Heart left ventricle (tissue), 16 donors: ENCODE results near the gene GRP. TPM values are rescaled to one million over a fixed set of nuclear protein-coding genes. Genes with fewer than 3 reads are reported as not detected.

Source experiments
- ATAC-seq, 4 donors: fragments of 200-7000 bp; cut with Tn5 transposase; one replicate each; pipeline ENCODE4 v1.9.1; 2020 to 2022; ENCODE audit warnings: moderate library complexity in 4 of 4, mild to moderate bottlenecking in 3 of 4, moderate number of reproducible peaks in 1 of 4
- DNase-seq, 5 donors: peaks; one replicate each; pipeline ENCODE4 v3.0.0-alpha.2; 2020
- H3K27ac ChIP-seq, 12 donors: fragments of 200-600 bp; sonication (generic) in 4 of 12; one replicate each; pipeline versions ENCODE4 v1.5.0 to v1.8.0; 2016 to 2022; ENCODE audit warnings: mild to moderate bottlenecking in 2 of 12
- H3K27me3 ChIP-seq, 9 donors: fragments of 200-600 bp; sonication (generic) in 2 of 9; one replicate each; pipeline versions ENCODE4 v1.5.1 to v1.8.0; 2016 to 2022; ENCODE audit warnings: mild to moderate bottlenecking in 3 of 9
- H3K36me3 ChIP-seq, 9 donors: fragments of 200-600 bp; sonication (generic) in 2 of 9; one replicate each; pipeline versions ENCODE4 v1.5.0 to v1.8.0; 2018 to 2022; ENCODE audit warnings: mild to moderate bottlenecking in 2 of 9
- H3K4me1 ChIP-seq, 12 donors: fragments of 200-600 bp; sonication (generic) in 4 of 12; one replicate each; pipeline versions ENCODE4 v1.5.0 to v1.8.0; 2016 to 2022; ENCODE audit warnings: mild to moderate bottlenecking in 3 of 12
- H3K4me3 ChIP-seq, 12 donors: fragments of 200-600 bp; sonication (generic) in 4 of 12; one replicate each; pipeline versions ENCODE4 v1.5.0 to v1.8.0; 2017 to 2022; ENCODE audit warnings: mild to moderate bottlenecking in 9 of 12, moderate library complexity in 4 of 12
- H3K9me3 ChIP-seq, 12 donors: fragments of 200-600 bp; sonication (generic) in 4 of 12; one replicate each; pipeline versions ENCODE4 v1.5.0 to v1.8.0; 2016 to 2022; ENCODE audit warnings: mild to moderate bottlenecking in 1 of 12
- POLR2A ChIP-seq, 2 donors: fragments of 450-650 bp; IDR thresholded peaks; one replicate each; pipeline ENCODE4 v1.6.1; 2017; ENCODE audit warnings: antibody characterized with exemption in 2 of 2, mild to moderate bottlenecking in 2 of 2, moderate library complexity in 2 of 2
- WGBS, 4 donors: extraction: QIAGEN DNeasy Blood & Tissue Kit in 2 of 4; methylation state at CpG; one replicate each; pipeline versions ENCODE4 v1.1.5 to v1.1.7; 2013 to 2018; 5-methylcytosine and 5-hydroxymethylcytosine counted together
- intact Hi-C, 10 donors: fragments of 100-400 bp; cut with DNase I; formaldehyde crosslinking; loops; one replicate each; pipeline versions ENCODE4 v1.11.1 to v1.14.2; 2022
- polyA plus RNA-seq, 2 donors: library from polyadenylated mRNA; stranded (reverse); fragments of 200-250 nt; gene quantifications; one replicate each; pipeline ENCODE4 v1.2.3, GENCODE V29; 2013
- total RNA-seq, 9 donors: library from RNA; depleted of rRNA in 2 of 9; stranded (reverse); fragments of >200 nt in 2 of 9; fragmentation: NEBNext Ultra II Directional in 3 of 9; extraction: Animal tissue kit (Norgen Biotek cat#: 25700) in 3 of 9; gene quantifications; one replicate each; pipeline versions ENCODE4 v1.1.0 to v1.2.4, GENCODE V29; 2016 to 2023
- TF ChIP-seq, protein P1 (sequence below), 12 donors: fragments of 200-600 bp; sonication (generic) in 4 of 12; IDR thresholded peaks; one replicate each; pipeline versions ENCODE4 v1.5.0 to v1.8.0; 2018 to 2022; ENCODE audit warnings: antibody characterized with exemption in 12 of 12, mild to moderate bottlenecking in 5 of 12
- donor health status: ischemic (EF 13 %, LVEDD 7.1; RV severe dilation, severe dysfunction).
- donor health status: healthy with polysubstance abuse.
- donor health status: DM: no; HTN: yes; CAD: no.
- donor health status: DM: no; HTN: no; CAD: no.
- donor health status: ischemic (EF 25% LVEDD 6.9; RV normal size, moderate dysfunction).
- donor health status: ischemic (EF 25% LVEDD 5.7; RV mildly dilated, moderate dysfunction).
- donor health status: healthy.
- donor health status: DM: yes; HTN: yes; CAD: no.
- donor health status: ischemic (EF 35%, LVEDD 5.7; RV mildly dilated, moderate dysfunction).
- donor health status: nonischemic (EF 11% LVEDD 7.7; RV severe dilation, severe dysfunction).
- donor health status: DM: yes; HTN: yes; CAD: no.
- donor health status: PGD.
- donor health status: ischemic (EF 29% LVEDD 5.4; RV normal size, mild dysfunction).
- donor health status: nonischemic (EF 23%, LVEDD 6.1; RV moderate dilation, normal function).

The GRP gene
- total and polyA plus RNA-seq, 11 donors = not detected

DNA sequence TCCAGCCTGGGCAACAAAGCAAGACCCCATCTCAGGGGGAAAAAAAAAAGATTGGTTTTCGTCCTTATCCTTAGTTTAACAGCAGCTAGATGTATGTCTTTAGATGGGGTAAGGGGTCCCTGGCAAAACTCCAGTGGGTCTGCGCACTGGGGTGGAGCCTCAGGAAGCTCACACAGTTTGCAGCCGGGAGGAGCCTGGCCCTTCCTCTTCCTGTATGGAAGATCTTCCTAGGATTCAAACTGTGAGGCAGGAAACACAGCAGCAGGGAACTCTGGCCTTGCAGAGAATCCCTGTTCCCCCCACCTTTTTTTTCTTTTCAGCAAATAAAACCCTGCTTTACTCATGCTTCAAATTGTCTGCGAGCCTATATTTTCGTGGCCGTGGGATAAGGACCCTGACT, 12.5 kb upstream of the GRP start:
- ATAC-seq (no peak), DNase-seq (no peak)
- peaks cover 0 to 16% (median 0%) of the 10 kb centered on the region in 9 donors for H3K27me3 ChIP-seq
- H3K36me3 ChIP-seq = no peaks in the 10 kb centered on the region
- intact Hi-C loops = no loop called here
- H3K4me3 ChIP-seq = no peak overlapping the region
- H3K9me3 ChIP-seq = no peaks in the 10 kb centered on the region
- no peak for TF ChIP-seq POLR2A (IDR thresholded peaks at IDR 0.05)
- TF ChIP-seq, protein P1, sequence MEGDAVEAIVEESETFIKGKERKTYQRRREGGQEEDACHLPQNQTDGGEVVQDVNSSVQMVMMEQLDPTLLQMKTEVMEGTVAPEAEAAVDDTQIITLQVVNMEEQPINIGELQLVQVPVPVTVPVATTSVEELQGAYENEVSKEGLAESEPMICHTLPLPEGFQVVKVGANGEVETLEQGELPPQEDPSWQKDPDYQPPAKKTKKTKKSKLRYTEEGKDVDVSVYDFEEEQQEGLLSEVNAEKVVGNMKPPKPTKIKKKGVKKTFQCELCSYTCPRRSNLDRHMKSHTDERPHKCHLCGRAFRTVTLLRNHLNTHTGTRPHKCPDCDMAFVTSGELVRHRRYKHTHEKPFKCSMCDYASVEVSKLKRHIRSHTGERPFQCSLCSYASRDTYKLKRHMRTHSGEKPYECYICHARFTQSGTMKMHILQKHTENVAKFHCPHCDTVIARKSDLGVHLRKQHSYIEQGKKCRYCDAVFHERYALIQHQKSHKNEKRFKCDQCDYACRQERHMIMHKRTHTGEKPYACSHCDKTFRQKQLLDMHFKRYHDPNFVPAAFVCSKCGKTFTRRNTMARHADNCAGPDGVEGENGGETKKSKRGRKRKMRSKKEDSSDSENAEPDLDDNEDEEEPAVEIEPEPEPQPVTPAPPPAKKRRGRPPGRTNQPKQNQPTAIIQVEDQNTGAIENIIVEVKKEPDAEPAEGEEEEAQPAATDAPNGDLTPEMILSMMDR (IDR thresholded peaks at IDR 0.05) = no peak
- no peak overlapping the region for H3K27ac ChIP-seq
- WGBS, 4 donors = 58 to 68% (median 61%) methylated on average over 6 of the region's 6 CpGs
- H3K4me1 ChIP-seq = no peaks in the 10 kb centered on the region

DNA sequence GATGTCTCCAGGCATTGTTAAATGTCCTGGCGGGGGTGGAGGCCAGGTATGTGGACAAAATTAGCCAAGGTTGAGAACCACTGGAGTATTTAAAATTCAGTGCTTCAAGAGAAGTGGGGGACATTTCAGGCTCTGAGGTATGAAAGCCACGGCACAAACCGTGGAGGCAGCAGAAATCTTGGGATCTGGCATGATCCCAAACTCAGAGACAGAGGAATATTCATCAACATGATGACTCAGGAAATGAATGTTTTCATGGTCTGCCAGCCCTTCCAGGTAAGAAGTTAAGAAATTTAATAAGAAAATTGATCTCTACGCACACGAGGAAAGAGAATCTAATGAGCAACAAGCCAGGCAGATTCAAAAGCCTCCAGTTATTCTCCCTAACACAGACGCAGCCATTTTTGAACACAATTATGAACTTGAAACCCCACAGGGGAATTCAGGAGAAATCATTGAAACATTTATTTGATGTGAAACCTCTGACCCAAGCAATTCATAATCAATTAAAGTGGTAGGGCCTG, 11.3 kb upstream of the GRP start:
- Histone ChIP-seq H3K4me3 (no peak overlapping the region), H3K27ac (no peak overlapping the region), H3K4me1 (no peaks in the 10 kb centered on the region), H3K27me3 (peaks cover 0 to 16% (median 0%) of the 10 kb centered on the region in 9 donors), H3K9me3 (no peaks in the 10 kb centered on the region), H3K36me3 (no peaks in the 10 kb centered on the region)
- DNase-seq = no peak
- WGBS, 4 donors = 51 to 62% (median 59%) methylated on average over 6 of the region's 6 CpGs
- TF ChIP-seq POLR2A (IDR thresholded peaks at IDR 0.05) = no peak
- TF ChIP-seq, protein P1 (IDR thresholded peaks at IDR 0.05) = no peak
- intact Hi-C loops = no loop called here
- no peak for ATAC-seq

DNA sequence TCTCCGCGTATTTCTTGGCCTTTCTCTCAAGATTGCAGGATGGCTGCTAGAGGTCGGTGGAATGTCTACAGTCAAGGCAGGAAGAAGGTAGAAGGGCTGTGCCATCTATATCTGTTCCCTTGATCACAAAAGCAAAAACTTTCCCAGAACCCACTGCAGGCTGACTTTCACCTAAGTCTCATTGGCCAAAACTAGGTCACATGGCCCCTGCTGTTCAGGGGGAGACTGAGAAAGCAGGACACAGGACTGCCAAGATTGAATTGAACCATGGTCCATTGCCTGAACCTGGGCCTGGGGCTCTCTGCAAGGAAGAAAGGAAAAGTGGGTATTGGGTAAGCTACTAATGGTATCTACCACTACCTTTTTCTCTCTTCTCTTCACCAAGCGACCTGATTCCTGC, 9.7 kb upstream of the GRP start:
- intact Hi-C loops = no loop called here
- Histone ChIP-seq H3K27me3 (peaks cover 0 to 27% (median 0%) of the 10 kb centered on the region in 9 donors), H3K4me3 (no peak overlapping the region), H3K27ac (no peak overlapping the region), H3K36me3 (no peaks in the 10 kb centered on the region), H3K9me3 (no peaks in the 10 kb centered on the region), H3K4me1 (no peaks in the 10 kb centered on the region)
- DNase-seq (no peak), ATAC-seq (no peak)
- 82 to 89% (median 84%) methylated on average over 4 of the region's 4 CpGs for WGBS, 4 donors
- TF ChIP-seq, protein P1 (IDR thresholded peaks at IDR 0.05) = no peak
- TF ChIP-seq POLR2A (IDR thresholded peaks at IDR 0.05) = no peak

DNA sequence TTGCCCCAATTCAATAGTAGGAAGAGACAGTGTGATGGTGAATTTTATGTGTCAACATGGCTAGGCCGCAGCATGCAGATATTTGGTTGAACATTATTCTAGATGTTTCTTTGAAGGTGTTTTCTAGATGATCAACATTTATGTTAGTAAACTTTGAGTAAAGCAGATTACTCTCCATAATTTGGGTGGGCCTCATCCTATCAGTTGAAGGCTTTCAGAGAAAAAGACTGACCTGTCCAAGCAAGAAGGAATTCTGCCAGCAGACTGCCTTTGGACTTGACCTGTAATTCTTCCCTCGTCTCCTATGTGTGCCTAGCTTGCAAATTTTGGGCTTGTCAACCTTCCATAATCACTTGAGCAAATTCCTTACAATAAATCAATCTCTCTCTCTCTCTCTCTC, 8.3 kb upstream of the GRP start:
- Histone ChIP-seq H3K27me3 (peaks cover 0 to 28% (median 0%) of the 10 kb centered on the region in 9 donors), H3K27ac (no peak overlapping the region), H3K36me3 (no peaks in the 10 kb centered on the region), H3K4me3 (no peak overlapping the region), H3K9me3 (no peaks in the 10 kb centered on the region), H3K4me1 (no peaks in the 10 kb centered on the region)
- DNase-seq (no peak), ATAC-seq (no peak)
- intact Hi-C loops = no loop called here
- TF ChIP-seq POLR2A (IDR thresholded peaks at IDR 0.05) = no peak
- TF ChIP-seq, protein P1 (IDR thresholded peaks at IDR 0.05) = no peak
- 93 to 94% (median 93%) methylated on average over 2 of the region's 2 CpGs for WGBS, 4 donors
